Pancreas (tissue), 10 donors: ENCODE data around the gene COL16A1. TPM values are rescaled to one million over a fixed set of nuclear protein-coding genes. Genes with fewer than 3 reads are reported as not detected.

Experiments used
- ATAC-seq, 4 donors: fragments of 200-7000 bp; cut with Tn5 transposase; one replicate each; pipeline versions ENCODE4 v1.8.0 to v1.9.1; 2020; ENCODE audit warnings: mild to moderate bottlenecking in 4 of 4, moderate library complexity in 4 of 4
- DNase-seq, 6 donors: peaks; one replicate each; pipeline ENCODE4 v3.0.0-alpha.2; 2020
- FAIRE-seq: peaks from 2 replicates; lab custom pipeline; 2012; peaks lifted over from hg19 to GRCh38; lab: Jason Lieb, UNC
- H3K27ac ChIP-seq, 4 donors: fragments of 200-600 bp; sonication (generic); 1 replicate in 3 of 4; 2 replicates in 1 of 4; pipeline versions ENCODE4 v1.5.0 to v1.8.0; 2020
- H3K27me3 ChIP-seq, 4 donors: fragments of 200-600 bp; one replicate each; pipeline ENCODE4 v1.8.0; 2021
- H3K36me3 ChIP-seq, 3 donors: fragments of 200-600 bp; sonication (generic) in 1 of 3; one replicate each; pipeline versions ENCODE4 v1.5.0 to v1.8.0; 2020 to 2021
- H3K4me1 ChIP-seq, 3 donors: fragments of 200-600 bp; one replicate each; pipeline ENCODE4 v1.8.0; 2021
- H3K4me3 ChIP-seq, 4 donors: fragments of 200-600 bp; sonication (generic) in 2 of 4; one replicate each; pipeline versions ENCODE4 v1.5.0 to v1.8.0; 2020 to 2021
- H3K9me3 ChIP-seq, 4 donors: fragments of 200-600 bp; one replicate each; pipeline ENCODE4 v1.8.0; 2021
- CTCF ChIP-seq, 4 donors: fragments of 200-600 bp; sonication (generic) in 3 of 4; IDR thresholded peaks; one replicate each; pipeline versions ENCODE4 v1.5.0 to v1.8.0; 2021; ENCODE audit warnings: antibody characterized with exemption in 4 of 4
- WGBS, 2 donors: extraction: QIAGEN DNeasy Blood & Tissue Kit; methylation state at CpG; one replicate each; pipeline ENCODE4 v1.1.7; 2013; 5-methylcytosine and 5-hydroxymethylcytosine counted together
- intact Hi-C, 3 donors: fragments of 100-400 bp; cut with DNase I; formaldehyde crosslinking; loops; one replicate each; pipeline versions ENCODE4 v1.11.1 to v1.14.2; 2022
- polyA plus RNA-seq, 2 donors: library from polyadenylated mRNA; stranded (reverse); fragments of 200-250 nt; gene quantifications; one replicate each; pipeline ENCODE4 v1.2.3, GENCODE V29; 2013
- total RNA-seq, 6 donors: library from RNA; stranded (reverse); fragmentation: NEBNext Ultra II Directional in 4 of 6; extraction: Animal tissue kit (Norgen Biotek cat#: 25700) in 4 of 6; gene quantifications; one replicate each; pipeline versions ENCODE4 v1.2.1 to v1.2.4, GENCODE V29; 2021 to 2023
- donor health status: healthy with polysubstance abuse.
- donor health status: DM: no; HTN: no; CAD: no; lungs with moderate emphysema.
- donor health status: DM: no; HTN: no; CAD: no.
- donor health status: control.
- donor health status: control.
- donor health status: Bipolar disorder and iron deficiency.
- donor health status: DM: yes; HTN: yes; CAD: no.
- donor health status: DM: no; HTN: no; CAD: no.
- donor health status: DM: no; HTN: no; CAD: no.
- donor health status: DM: yes; HTN: yes; CAD: no.

COL16A1 gene
- total and polyA plus RNA-seq, 8 donors: 3.3 to 26.7 (median 11.2) TPM

DNA sequence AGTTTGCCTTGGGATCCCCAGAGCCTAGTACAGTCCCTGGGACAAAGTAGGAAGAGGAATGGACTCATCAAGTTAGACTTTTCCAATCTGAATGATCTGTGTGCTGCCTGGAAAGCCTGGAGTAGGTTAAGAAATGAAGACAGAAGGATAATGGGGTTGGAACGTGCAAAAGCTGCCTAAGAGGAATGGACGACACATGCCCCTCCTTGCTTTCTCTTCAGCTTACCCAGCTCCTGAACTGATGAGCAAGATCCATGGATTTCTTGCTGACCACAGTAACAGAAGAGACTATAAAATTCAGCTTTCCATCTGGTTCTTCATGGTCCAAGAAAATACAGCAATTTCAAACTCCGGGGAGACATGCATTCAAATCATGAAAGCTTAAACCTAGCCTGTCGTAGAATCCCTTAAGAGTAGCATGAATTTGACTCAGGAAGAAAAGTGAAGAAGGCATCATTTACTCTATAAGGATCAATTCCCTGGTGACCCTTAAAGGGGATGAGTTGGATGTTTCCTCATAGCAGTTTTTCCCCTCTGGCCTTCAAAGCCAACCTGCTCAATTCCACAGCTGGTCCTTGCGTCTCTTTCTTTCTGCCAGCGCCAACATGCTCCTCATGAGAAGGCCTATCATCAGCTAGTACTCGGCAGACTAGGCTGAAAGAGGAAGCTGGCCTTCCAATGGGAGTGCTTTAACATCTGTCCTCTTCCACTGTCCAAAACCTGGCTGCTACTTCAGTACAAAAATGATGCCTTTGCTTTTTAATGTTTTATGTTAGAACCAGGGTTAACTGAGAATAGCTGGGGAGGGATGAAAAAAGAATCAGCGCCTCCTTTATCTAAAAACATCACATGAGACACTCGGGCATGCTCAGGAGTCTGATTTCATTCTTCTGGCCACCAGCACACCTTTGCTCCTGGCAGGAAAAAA is 53.4 kb downstream of the COL16A1 start:
- Histone ChIP-seq H3K36me3 (no peaks in the 10 kb centered on the region), H3K4me3 (no peak overlapping the region), H3K27ac (no peak overlapping the region), H3K4me1 (peaks cover 0 to 5% (median 0%) of the 10 kb centered on the region in 3 donors), H3K27me3 (no peaks in the 10 kb centered on the region), H3K9me3 (no peaks in the 10 kb centered on the region)
- TF ChIP-seq CTCF (IDR thresholded peaks at IDR 0.05): no peak
- WGBS, 2 donors: 66 to 67% methylated on average over 9 of the region's 9 CpGs
- no peak for DNase-seq
- ATAC-seq: no peak
- no peak for FAIRE-seq
- intact Hi-C loops: no loop called here

DNA sequence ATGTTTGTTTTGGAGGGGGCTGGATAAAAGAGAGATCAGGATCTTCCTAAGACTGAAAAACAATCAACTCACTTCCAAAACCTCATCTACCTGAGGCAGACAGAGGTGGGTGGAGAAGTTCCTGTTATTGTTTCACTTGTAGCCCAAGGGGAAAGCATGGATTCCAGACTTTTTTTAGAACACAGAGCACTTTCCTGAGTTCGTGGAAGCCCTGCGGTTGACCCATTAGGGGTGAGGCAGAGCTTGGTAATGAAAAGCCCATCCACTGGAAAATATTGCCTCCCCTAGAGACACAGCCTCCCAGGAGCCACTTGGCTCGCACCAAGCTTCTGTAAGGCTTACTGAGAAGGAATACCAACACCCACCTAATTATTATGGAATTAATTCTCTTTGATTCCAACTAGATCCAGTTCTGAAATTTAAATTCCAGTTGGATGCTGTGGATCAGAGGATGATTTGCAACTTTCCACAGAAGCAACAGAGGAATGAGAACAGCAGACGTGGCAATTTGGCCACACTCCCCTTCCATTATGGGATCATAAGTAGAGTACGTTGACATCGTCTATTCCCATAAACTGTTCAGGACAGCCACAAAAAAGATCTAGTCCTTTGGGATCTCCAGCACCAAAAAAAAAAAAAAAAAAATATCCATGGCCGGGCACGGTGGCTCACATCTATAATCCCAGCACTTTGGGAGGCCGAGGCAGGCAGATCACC is 55.0 kb downstream of the COL16A1 start:
- Histone ChIP-seq H3K27me3 (no peaks in the 10 kb centered on the region), H3K9me3 (no peaks in the 10 kb centered on the region), H3K4me3 (no peak overlapping the region), H3K4me1 (peaks cover 0 to 6% (median 2%) of the 10 kb centered on the region in 3 donors), H3K27ac (no peak overlapping the region), H3K36me3 (no peaks in the 10 kb centered on the region)
- FAIRE-seq (no peak), ATAC-seq (no peak), DNase-seq (no peak)
- intact Hi-C loops: no loop called here
- 69% methylated on average over 9 of the region's 9 CpGs for WGBS, 2 donors
- no peak for TF ChIP-seq CTCF (IDR thresholded peaks at IDR 0.05)

- Histone ChIP-seq H3K4me3 (no peak overlapping the region), H3K36me3 (no peaks in the 10 kb centered on the region), H3K27ac (no peak overlapping the region), H3K4me1 (peaks cover 6 to 12% (median 8%) of the 10 kb centered on the region in 3 donors), H3K27me3 (no peaks in the 10 kb centered on the region), H3K9me3 (no peaks in the 10 kb centered on the region)
- TF ChIP-seq CTCF (IDR thresholded peaks at IDR 0.05): no peak
- FAIRE-seq (no peak), ATAC-seq (no peak), DNase-seq (no peak)
- intact Hi-C loops: no loop called here
- 71 to 73% methylated on average over 2 of the region's 2 CpGs for WGBS, 2 donors
Observed at GRCh38 chr1:31648190-31648589, 55.6 kb downstream of the COL16A1 start.

DNA sequence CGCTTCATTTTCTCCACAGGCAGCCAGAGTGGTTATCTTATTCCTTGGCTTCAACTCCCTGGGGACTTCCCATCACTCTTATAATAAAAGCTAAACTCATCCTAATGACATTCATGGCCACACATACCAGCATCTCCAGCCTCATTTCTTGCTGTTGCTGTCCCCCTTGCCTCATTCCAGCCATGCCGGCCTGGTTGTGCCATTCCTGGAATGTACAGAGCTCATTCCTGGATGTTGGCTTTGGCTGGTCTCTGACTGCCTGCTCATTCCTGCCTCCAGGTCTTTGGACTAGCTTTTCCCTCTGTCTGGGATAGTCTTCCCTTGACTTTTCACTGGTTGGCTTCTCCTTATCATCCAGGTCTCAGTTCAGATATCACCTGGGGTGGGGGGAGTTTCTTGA is 56.7 kb downstream of the COL16A1 start:
- no peak for TF ChIP-seq CTCF (IDR thresholded peaks at IDR 0.05)
- H3K4me1 ChIP-seq: peaks cover 7 to 14% (median 12%) of the 10 kb centered on the region in 3 donors
- FAIRE-seq: no peak
- H3K9me3 ChIP-seq: no peaks in the 10 kb centered on the region
- H3K4me3 ChIP-seq: no peak overlapping the region
- 83 to 87% methylated on average over 2 of the region's 2 CpGs for WGBS, 2 donors
- no peaks in the 10 kb centered on the region for H3K36me3 ChIP-seq
- H3K27ac ChIP-seq: no peak overlapping the region
- H3K27me3 ChIP-seq: no peaks in the 10 kb centered on the region
- intact Hi-C loops: no loop called here
- no peak for DNase-seq
- no peak for ATAC-seq
